ENCODE measurements around the gene NELFCD.

DNA sequence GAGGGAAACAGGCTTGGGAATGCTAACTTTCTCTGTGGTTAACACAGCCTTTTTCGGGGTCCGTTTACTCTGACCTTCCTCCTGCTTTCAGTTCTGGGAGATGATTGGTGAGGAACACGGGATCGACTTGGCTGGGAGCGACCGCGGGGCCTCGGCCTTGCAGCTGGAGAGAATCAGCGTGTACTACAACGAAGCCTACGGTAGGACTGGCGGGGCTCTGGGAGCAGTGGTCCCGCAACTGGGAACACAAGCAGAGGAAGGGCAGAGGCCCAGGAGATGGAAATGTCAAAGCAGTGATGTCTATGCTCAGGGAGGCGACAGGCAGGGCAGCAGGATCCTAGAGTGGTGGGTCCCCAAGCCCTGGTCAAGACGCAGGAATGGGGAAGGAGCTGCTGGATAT lies 41.7 kb downstream of the NELFCD start:
- TF ChIP-seq EZH2 (IDR thresholded peaks at IDR 0.05; ENCODE audit: low read length, missing control alignments), result no peak
- TF ChIP-seq, protein P1, sequence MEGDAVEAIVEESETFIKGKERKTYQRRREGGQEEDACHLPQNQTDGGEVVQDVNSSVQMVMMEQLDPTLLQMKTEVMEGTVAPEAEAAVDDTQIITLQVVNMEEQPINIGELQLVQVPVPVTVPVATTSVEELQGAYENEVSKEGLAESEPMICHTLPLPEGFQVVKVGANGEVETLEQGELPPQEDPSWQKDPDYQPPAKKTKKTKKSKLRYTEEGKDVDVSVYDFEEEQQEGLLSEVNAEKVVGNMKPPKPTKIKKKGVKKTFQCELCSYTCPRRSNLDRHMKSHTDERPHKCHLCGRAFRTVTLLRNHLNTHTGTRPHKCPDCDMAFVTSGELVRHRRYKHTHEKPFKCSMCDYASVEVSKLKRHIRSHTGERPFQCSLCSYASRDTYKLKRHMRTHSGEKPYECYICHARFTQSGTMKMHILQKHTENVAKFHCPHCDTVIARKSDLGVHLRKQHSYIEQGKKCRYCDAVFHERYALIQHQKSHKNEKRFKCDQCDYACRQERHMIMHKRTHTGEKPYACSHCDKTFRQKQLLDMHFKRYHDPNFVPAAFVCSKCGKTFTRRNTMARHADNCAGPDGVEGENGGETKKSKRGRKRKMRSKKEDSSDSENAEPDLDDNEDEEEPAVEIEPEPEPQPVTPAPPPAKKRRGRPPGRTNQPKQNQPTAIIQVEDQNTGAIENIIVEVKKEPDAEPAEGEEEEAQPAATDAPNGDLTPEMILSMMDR (conservative IDR thresholded peaks at IDR 0.05 in 1 of 2, IDR thresholded peaks at IDR 0.05 in 1 of 2; ENCODE audit: low read depth in 1 of 2, low read length in 2 of 2), result no peak

Measured in fibroblast of lung (primary cell).